Testis (tissue), 2 donors: ENCODE results near the gene MGAT5B.

ENCODE experiments used
- CTCF ChIP-seq, 3 experiments: fragments of 450-650 bp in 2 of 3; fragments of 200-600 bp in 1 of 3; sonication (generic) in 1 of 3; IDR thresholded peaks; one replicate each; pipeline ENCODE4 v1.5.1; 2016 to 2019; ENCODE audit warnings: antibody characterized with exemption in 3 of 3, mild to moderate bottlenecking in 2 of 3, moderate library complexity in 1 of 3
- POLR2A ChIP-seq: fragments of 450-650 bp; IDR thresholded peaks from one replicate; pipeline ENCODE4 v1.6.1; 2017; ENCODE audit warnings: antibody characterized with exemption, mild to moderate bottlenecking, moderate library complexity

GRCh38 chr17:76852843-76853242 lies 15.4 kb upstream of the MGAT5B start:
- TF ChIP-seq CTCF (IDR thresholded peaks at IDR 0.05) (no peak), POLR2A (no peak)
